SK-N-SH treated with all-trans-retinoic acid at 6 μM for 48 hours (cell line): Measurements from ENCODE around the gene EFCAB9.
"Not testable (repeated sequence)": the region's sequence is repeated elsewhere in the genome, so short reads cannot be mapped to it uniquely, and the experiment has no call there.

Source experiments
- ATAC-seq: fragments of 200-7000 bp; cut with Tn5 transposase; 3 replicates; pipeline ENCODE4 v1.9.1; 2020; ENCODE audit warnings: mild to moderate bottlenecking, moderate library complexity
- ARNTL ChIP-seq: fragments of 450-650 bp; formaldehyde crosslinking; IDR thresholded peaks from 2 replicates; pipeline ENCODE4 v1.5.0; 2020; ENCODE audit warnings: low read depth, mild to moderate bottlenecking, moderate library complexity, borderline replicate concordance
- BACH2 ChIP-seq: fragments of 250-450 bp; sonication (Bioruptor Pico); IDR thresholded peaks from 2 replicates; pipeline ENCODE4 v1.9.0; 2021; ENCODE audit warnings: mild to moderate bottlenecking, borderline replicate concordance
- CREB5 ChIP-seq: fragments of 250-450 bp; sonication (Bioruptor Pico); IDR thresholded peaks from 2 replicates; pipeline ENCODE4 v1.5.1; 2020; ENCODE audit warnings: low read depth, mild to moderate bottlenecking, moderate library complexity
- CSDC2 ChIP-seq: fragments of 250-450 bp; sonication (Bioruptor Pico); IDR thresholded peaks from 2 replicates; pipeline ENCODE4 v1.5.0; 2020; ENCODE audit warnings: mild to moderate bottlenecking, moderate library complexity
- CSRNP3 ChIP-seq: fragments of 250-450 bp; sonication (Bioruptor Pico); IDR thresholded peaks from 2 replicates; pipeline ENCODE4 v1.5.1; 2021; ENCODE audit warnings: mild to moderate bottlenecking, moderate library complexity
- ESRRG ChIP-seq: fragments of 250-450 bp; sonication (Bioruptor Pico); IDR thresholded peaks from 2 replicates; pipeline ENCODE4 v1.6.1; 2021; ENCODE audit warnings: mild to moderate bottlenecking
- GLIS3 ChIP-seq: fragments of 250-450 bp; sonication (Bioruptor Pico); IDR thresholded peaks from 2 replicates; pipeline ENCODE4 v1.5.0; 2020; ENCODE audit warnings: mild to moderate bottlenecking, moderate library complexity
- ISL1 ChIP-seq: fragments of 250-450 bp; sonication (Bioruptor Pico); IDR thresholded peaks from 2 replicates; pipeline ENCODE4 v2.1.2; 2022; ENCODE audit warnings: mild to moderate bottlenecking, moderate library complexity
- PATZ1 ChIP-seq: fragments of 250-450 bp; sonication (Bioruptor Pico); IDR thresholded peaks from 2 replicates; pipeline ENCODE4 v1.8.0; 2020; ENCODE audit warnings: mild to moderate bottlenecking, moderate library complexity, borderline replicate concordance
- POU6F1 ChIP-seq: fragments of 250-450 bp; sonication (Bioruptor Pico); IDR thresholded peaks from 2 replicates; pipeline ENCODE4 v1.8.0; 2021; ENCODE audit warnings: low read depth, mild to moderate bottlenecking, moderate library complexity, borderline replicate concordance
- RARB ChIP-seq: fragments of 250-450 bp; sonication (Bioruptor Pico); IDR thresholded peaks from 2 replicates; pipeline ENCODE4 v1.8.0; 2021; ENCODE audit warnings: mild to moderate bottlenecking, moderate library complexity
- SNAI2 ChIP-seq: fragments of 250-450 bp; sonication (Bioruptor Pico); IDR thresholded peaks from 2 replicates; pipeline ENCODE4 v1.5.0; 2020; ENCODE audit warnings: mild to moderate bottlenecking, moderate library complexity
- TCF4 ChIP-seq: fragments of 250-450 bp; sonication (Bioruptor Pico); IDR thresholded peaks from 2 replicates; pipeline ENCODE4 v1.8.0; 2021; ENCODE audit warnings: mild to moderate bottlenecking, moderate library complexity, borderline replicate concordance
- TOX ChIP-seq: fragments of 250-450 bp; sonication (Bioruptor Pico); IDR thresholded peaks from 2 replicates; pipeline ENCODE4 v1.8.0; 2021; ENCODE audit warnings: mild to moderate bottlenecking, moderate library complexity, borderline replicate concordance
- TSHZ2 ChIP-seq: fragments of 250-450 bp; sonication (Bioruptor Pico); IDR thresholded peaks from 2 replicates; pipeline ENCODE4 v1.5.0; 2020; ENCODE audit warnings: mild to moderate bottlenecking, moderate library complexity
- ZC3H10 ChIP-seq: fragments of 250-450 bp; sonication (Bioruptor Pico); IDR thresholded peaks from 2 replicates; pipeline ENCODE4 v1.5.1; 2021; ENCODE audit warnings: mild to moderate bottlenecking, moderate library complexity
- ZFP3 ChIP-seq: fragments of 250-450 bp; sonication (Bioruptor Pico); IDR thresholded peaks from 2 replicates; pipeline ENCODE4 v1.5.0; 2020; ENCODE audit warnings: mild to moderate bottlenecking, moderate library complexity
- ZNF70 ChIP-seq: fragments of 450-650 bp; formaldehyde crosslinking; IDR thresholded peaks from 2 replicates; pipeline ENCODE4 v1.5.0; 2020; ENCODE audit warnings: mild to moderate bottlenecking, moderate library complexity
- ZNF8 ChIP-seq: fragments of 450-650 bp; formaldehyde crosslinking; IDR thresholded peaks from 2 replicates; pipeline ENCODE4 v1.5.0; 2020; ENCODE audit warnings: mild to moderate bottlenecking, moderate library complexity

EFCAB9 gene

GRCh38 chr5:172200476-172200875, 6.5 kb downstream of the EFCAB9 start:
- no peak for ATAC-seq
- no peak for TF ChIP-seq POU6F1 (CRISPR knock-in tag)
- no peak for TF ChIP-seq TCF4 (CRISPR knock-in tag)
- no peak for TF ChIP-seq ISL1 (CRISPR knock-in tag)
- no peak for TF ChIP-seq ZNF8 (CRISPR knock-in tag)
- no peak for TF ChIP-seq ZFP3 (CRISPR knock-in tag)
- no peak for TF ChIP-seq GLIS3 (CRISPR knock-in tag)
- no peak for TF ChIP-seq TSHZ2 (CRISPR knock-in tag)
- no peak for TF ChIP-seq RARB (CRISPR knock-in tag)
- TF ChIP-seq ZNF70: no peak
- no peak for TF ChIP-seq SNAI2
- TF ChIP-seq CREB5 (CRISPR knock-in tag): no peak

GRCh38 chr5:172205984-172206383, 12.0 kb downstream of the EFCAB9 start:
- not testable (repeated sequence) for ATAC-seq

- ATAC-seq: no peak
- TF ChIP-seq CSDC2 (CRISPR knock-in tag): no peak
- TF ChIP-seq ZC3H10 (CRISPR knock-in tag): no peak
- TF ChIP-seq TOX (CRISPR knock-in tag): no peak
- TF ChIP-seq BACH2 (CRISPR knock-in tag): no peak
- no peak for TF ChIP-seq ISL1 (CRISPR knock-in tag)
- no peak for TF ChIP-seq ARNTL
Measured at GRCh38 chr5:172207511-172207910, 13.5 kb downstream of the EFCAB9 start.

GRCh38 chr5:172209714-172210113, 15.7 kb downstream of the EFCAB9 start:
- ATAC-seq: no peak
- no peak for TF ChIP-seq ESRRG (CRISPR knock-in tag)
- no peak for TF ChIP-seq TOX (CRISPR knock-in tag)
- TF ChIP-seq PATZ1 (CRISPR knock-in tag): no peak
- no peak for TF ChIP-seq CSRNP3 (CRISPR knock-in tag)
- no peak for TF ChIP-seq GLIS3 (CRISPR knock-in tag)
- no peak for TF ChIP-seq ZNF8 (CRISPR knock-in tag)
- no peak for TF ChIP-seq TSHZ2 (CRISPR knock-in tag)
- no peak for TF ChIP-seq BACH2 (CRISPR knock-in tag)
- no peak for TF ChIP-seq TCF4 (CRISPR knock-in tag)
- TF ChIP-seq RARB (CRISPR knock-in tag): no peak
- TF ChIP-seq ISL1 (CRISPR knock-in tag): no peak
- no peak for TF ChIP-seq SNAI2
- no peak for TF ChIP-seq ZNF70
- TF ChIP-seq CSDC2 (CRISPR knock-in tag): no peak
- TF ChIP-seq, all 23 proteins: peak for 0
